Tibial artery (tissue), 4 donors: ENCODE results near the gene ADH5.

Experiments
- DNase-seq, 2 donors: peaks; one replicate each; pipeline ENCODE4 v3.0.0-alpha.2; 2019
- H3K27ac ChIP-seq, 2 donors: fragments of 200-600 bp; sonication (generic) in 1 of 2; 1 replicate in 1 of 2; 2 replicates in 1 of 2; pipeline ENCODE4 v1.5.1; 2018 to 2019; ENCODE audit warnings: mild to moderate bottlenecking in 1 of 2
- H3K27me3 ChIP-seq, 2 donors: fragments of 200-600 bp; sonication (generic) in 1 of 2; one replicate each; pipeline versions ENCODE4 v1.5.1 to v1.6.0; 2016 to 2019
- H3K36me3 ChIP-seq, 3 donors: fragments of 200-600 bp; sonication (generic) in 2 of 3; one replicate each; pipeline ENCODE4 v1.5.1; 2016 to 2019; ENCODE audit warnings: mild to moderate bottlenecking in 2 of 3
- H3K4me1 ChIP-seq, 4 donors: fragments of 200-600 bp; sonication (generic) in 2 of 4; 1 replicate in 3 of 4; 2 replicates in 1 of 4; pipeline ENCODE4 v1.5.1; 2016 to 2019
- H3K4me3 ChIP-seq, 2 donors: fragments of 200-600 bp; sonication (generic) in 1 of 2; 1 replicate in 1 of 2; 2 replicates in 1 of 2; pipeline ENCODE4 v1.5.1; 2018 to 2019; ENCODE audit warnings: mild to moderate bottlenecking in 2 of 2
- H3K9me3 ChIP-seq, 3 donors: fragments of 200-600 bp; sonication (generic) in 1 of 3; one replicate each; pipeline ENCODE4 v1.5.1; 2016 to 2019
- intact Hi-C: fragments of 100-400 bp; cut with DNase I; formaldehyde crosslinking; loops from one replicate; pipeline ENCODE4 v1.15.0; 2023; ENCODE audit warnings: low total_unique reads
- TF ChIP-seq, protein P1 (sequence below), 2 experiments: fragments of 200-600 bp in 1 of 2; fragments of 450-650 bp in 1 of 2; IDR thresholded peaks; one replicate each; pipeline ENCODE4 v1.5.1; 2017 to 2019; ENCODE audit warnings: antibody characterized with exemption in 2 of 2, mild to moderate bottlenecking in 1 of 2, moderate library complexity in 1 of 2

ADH5 gene

DNA sequence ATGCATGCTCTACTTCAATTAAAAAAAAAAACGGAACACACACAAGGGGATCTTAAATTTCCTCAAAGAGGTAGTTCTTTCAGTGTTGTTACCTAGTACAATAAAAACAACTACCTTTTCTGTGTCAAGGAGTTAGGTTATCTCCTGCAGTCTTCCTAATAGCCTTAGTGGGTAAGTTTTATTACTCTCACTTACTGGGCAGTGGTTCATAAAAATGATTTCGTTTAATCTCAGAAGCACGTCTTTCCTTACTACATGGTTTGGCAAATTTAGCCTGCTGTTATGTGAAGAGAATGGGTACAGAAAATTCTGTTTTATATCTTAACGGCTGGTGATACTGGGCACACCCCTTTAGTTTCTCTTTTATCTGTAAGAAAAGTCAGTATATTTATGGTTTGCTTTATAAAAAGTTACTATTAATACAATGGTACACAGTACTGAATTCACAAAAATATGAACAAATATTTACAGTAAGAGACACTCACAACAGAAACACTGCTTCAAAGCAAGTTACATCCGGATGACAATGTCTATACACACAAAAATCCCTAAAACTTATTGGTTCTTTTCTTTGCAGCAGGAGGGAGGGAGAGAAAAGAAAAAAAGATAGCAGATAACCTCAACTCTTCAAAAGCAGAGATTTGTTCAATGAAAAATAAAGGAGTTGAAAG lies 8.8 kb downstream of the ADH5 start:
- Histone ChIP-seq H3K27me3 (no peaks in the 10 kb centered on the region), H3K36me3 (peaks cover 90 to 100% (median 94%) of the 10 kb centered on the region in 3 donors), H3K9me3 (no peaks in the 10 kb centered on the region)

DNA sequence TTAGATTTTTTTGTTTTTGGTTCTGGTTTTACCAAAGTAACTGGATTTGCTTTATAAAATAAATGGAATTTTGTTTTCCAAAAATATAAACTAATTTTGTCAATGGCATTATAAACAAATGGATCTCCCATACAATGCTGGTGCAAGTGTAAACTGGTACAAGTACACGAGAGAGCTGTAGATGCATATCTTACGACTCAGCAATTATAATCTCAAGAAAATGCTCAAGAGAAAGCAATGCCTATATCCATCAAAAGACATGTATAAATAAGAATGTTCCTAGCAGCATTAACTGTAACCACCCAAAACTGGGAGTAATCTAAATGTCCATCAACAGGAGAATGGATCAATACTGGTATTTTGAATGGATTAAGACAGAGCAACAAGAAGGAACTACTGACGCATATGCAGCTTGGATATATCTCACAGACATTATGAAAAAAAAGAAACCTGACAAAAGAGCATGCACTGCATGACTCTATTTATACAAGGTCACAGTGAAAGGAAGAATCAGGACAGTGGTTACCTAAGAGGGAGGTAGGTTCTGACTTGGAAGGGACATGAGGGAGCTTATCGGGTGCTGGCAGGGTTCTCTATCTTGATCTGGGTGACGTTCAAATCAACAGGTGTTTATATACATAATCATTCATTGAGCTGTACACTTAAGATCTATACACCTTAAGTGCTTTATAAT lies 9.5 kb downstream of the ADH5 start:
- Histone ChIP-seq H3K27me3 (no peaks in the 10 kb centered on the region), H3K4me3 (no peak overlapping the region), H3K9me3 (no peaks in the 10 kb centered on the region), H3K4me1 (peaks cover 0 to 21% (median 2%) of the 10 kb centered on the region in 4 donors), H3K27ac (no peak overlapping the region), H3K36me3 (peaks cover 90 to 100% (median 93%) of the 10 kb centered on the region in 3 donors)
- DNase-seq = no peak
- intact Hi-C loops = no loop called here
- TF ChIP-seq, protein P1, sequence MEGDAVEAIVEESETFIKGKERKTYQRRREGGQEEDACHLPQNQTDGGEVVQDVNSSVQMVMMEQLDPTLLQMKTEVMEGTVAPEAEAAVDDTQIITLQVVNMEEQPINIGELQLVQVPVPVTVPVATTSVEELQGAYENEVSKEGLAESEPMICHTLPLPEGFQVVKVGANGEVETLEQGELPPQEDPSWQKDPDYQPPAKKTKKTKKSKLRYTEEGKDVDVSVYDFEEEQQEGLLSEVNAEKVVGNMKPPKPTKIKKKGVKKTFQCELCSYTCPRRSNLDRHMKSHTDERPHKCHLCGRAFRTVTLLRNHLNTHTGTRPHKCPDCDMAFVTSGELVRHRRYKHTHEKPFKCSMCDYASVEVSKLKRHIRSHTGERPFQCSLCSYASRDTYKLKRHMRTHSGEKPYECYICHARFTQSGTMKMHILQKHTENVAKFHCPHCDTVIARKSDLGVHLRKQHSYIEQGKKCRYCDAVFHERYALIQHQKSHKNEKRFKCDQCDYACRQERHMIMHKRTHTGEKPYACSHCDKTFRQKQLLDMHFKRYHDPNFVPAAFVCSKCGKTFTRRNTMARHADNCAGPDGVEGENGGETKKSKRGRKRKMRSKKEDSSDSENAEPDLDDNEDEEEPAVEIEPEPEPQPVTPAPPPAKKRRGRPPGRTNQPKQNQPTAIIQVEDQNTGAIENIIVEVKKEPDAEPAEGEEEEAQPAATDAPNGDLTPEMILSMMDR (IDR thresholded peaks at IDR 0.05) = no peak

More for the DNA sequence above, 8.8 kb downstream of the ADH5 start:
- no peak overlapping the region for H3K27ac ChIP-seq
- peaks cover 0 to 28% (median 2%) of the 10 kb centered on the region in 4 donors for H3K4me1 ChIP-seq
- no peak overlapping the region for H3K4me3 ChIP-seq
- no peak for DNase-seq
- TF ChIP-seq, protein P1 (IDR thresholded peaks at IDR 0.05) = no peak
- intact Hi-C loops = loop anchor here (10.0 kb wide), 1 partner anchor 155 kb away; the partner anchor contains the start of gene EIF4E

DNA sequence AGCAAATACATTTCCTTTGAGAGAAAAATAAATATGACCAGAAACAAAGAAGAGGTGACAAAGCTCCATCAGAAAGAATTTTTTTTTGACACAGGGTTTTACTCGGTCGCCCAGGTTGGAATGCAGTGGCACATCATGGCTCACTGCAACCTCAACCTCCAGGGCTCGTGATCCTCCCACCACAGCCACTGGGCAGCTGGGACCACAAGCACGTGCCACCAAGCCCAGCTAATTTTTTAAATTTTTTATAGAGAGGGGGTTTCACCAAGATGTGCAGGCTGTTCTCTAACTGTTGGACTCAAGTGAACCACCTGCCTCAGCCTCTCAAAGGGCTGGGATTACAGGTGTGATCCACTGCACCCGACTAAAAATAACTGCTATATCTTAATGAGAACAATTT lies 10.3 kb downstream of the ADH5 start:
- H3K27ac ChIP-seq = no peak overlapping the region
- intact Hi-C loops = no loop called here
- H3K9me3 ChIP-seq = no peaks in the 10 kb centered on the region
- peaks cover 0 to 15% (median 0%) of the 10 kb centered on the region in 4 donors for H3K4me1 ChIP-seq
- H3K27me3 ChIP-seq = no peaks in the 10 kb centered on the region
- H3K36me3 ChIP-seq = peaks cover 90 to 100% (median 93%) of the 10 kb centered on the region in 3 donors
- TF ChIP-seq, protein P1 (IDR thresholded peaks at IDR 0.05) = no peak
- DNase-seq = no peak
- no peak overlapping the region for H3K4me3 ChIP-seq

DNA sequence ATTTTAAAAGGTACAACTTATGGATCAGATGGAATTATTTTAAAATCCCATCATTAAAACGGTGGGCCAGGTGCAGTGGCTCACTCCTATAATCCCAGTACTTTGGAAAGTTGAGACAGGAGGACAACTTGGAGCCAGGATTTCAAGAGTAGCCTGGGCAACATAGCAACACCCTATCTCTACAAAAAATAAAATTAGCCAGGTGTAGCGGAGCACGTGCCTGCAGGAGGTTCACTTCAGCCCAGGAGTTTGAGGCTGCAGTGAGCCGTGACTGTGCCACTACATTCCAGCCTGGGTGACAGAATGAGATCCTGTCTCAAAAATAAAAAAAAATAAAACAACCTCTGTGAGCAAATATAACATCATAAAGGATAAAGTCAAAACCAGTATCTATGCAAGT lies 11.4 kb downstream of the ADH5 start:
- DNase-seq = no peak
- no peaks in the 10 kb centered on the region for H3K27me3 ChIP-seq
- TF ChIP-seq, protein P1 (IDR thresholded peaks at IDR 0.05) = no peak
- H3K4me1 ChIP-seq = peaks cover 0 to 6% (median 0%) of the 10 kb centered on the region in 4 donors
- H3K27ac ChIP-seq = no peak overlapping the region
- H3K9me3 ChIP-seq = no peaks in the 10 kb centered on the region
- H3K36me3 ChIP-seq = peaks cover 87 to 100% (median 92%) of the 10 kb centered on the region in 3 donors
- H3K4me3 ChIP-seq = no peak overlapping the region
- intact Hi-C loops = no loop called here

DNA sequence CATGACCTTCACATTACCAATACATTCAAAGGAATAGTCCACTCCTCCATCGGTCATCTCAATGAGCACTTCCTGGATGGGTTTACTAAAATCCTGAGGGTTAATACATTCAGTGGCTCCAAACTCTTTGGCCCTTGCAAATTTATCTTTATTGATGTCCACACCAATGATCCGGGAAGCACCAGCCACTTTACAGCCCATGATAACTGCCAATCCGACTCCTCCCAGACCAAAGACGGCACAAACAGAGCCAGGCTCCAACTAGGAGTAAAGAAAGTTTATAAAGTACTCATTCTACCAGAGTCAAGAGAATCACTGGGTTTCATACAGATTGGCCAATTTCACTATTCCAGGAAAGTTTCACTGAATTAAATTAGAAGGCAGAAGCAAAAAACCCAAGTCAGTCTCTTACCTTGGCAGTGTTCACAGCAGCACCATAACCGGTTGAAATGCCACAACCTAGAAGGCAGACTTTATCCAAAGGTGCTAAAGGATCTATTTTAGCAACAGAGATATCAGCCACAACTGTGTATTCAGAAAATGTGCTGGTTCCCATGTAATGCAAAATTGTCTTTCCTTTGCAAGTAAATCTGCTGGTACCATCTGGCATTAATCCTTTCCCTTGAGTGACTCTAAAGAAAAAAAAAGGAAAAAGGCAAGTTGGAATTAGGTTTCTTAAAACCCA lies 12.2 kb downstream of the ADH5 start:
- Histone ChIP-seq H3K36me3 (peaks cover 87 to 100% (median 92%) of the 10 kb centered on the region in 3 donors), H3K9me3 (no peaks in the 10 kb centered on the region), H3K4me3 (no peak overlapping the region), H3K4me1 (no peaks in the 10 kb centered on the region), H3K27me3 (no peaks in the 10 kb centered on the region), H3K27ac (no peak overlapping the region)
- TF ChIP-seq, protein P1 (IDR thresholded peaks at IDR 0.05) = no peak
- intact Hi-C loops = no loop called here
- no peak for DNase-seq
